Measurements from ENCODE around the gene TMEM255B. TPM values are rescaled to one million over a fixed set of nuclear protein-coding genes. Genes with fewer than 3 reads are reported as not detected.

The TMEM255B gene
- total RNA-seq, 1 donor from 2014 or later: 0.26 TPM

DNA sequence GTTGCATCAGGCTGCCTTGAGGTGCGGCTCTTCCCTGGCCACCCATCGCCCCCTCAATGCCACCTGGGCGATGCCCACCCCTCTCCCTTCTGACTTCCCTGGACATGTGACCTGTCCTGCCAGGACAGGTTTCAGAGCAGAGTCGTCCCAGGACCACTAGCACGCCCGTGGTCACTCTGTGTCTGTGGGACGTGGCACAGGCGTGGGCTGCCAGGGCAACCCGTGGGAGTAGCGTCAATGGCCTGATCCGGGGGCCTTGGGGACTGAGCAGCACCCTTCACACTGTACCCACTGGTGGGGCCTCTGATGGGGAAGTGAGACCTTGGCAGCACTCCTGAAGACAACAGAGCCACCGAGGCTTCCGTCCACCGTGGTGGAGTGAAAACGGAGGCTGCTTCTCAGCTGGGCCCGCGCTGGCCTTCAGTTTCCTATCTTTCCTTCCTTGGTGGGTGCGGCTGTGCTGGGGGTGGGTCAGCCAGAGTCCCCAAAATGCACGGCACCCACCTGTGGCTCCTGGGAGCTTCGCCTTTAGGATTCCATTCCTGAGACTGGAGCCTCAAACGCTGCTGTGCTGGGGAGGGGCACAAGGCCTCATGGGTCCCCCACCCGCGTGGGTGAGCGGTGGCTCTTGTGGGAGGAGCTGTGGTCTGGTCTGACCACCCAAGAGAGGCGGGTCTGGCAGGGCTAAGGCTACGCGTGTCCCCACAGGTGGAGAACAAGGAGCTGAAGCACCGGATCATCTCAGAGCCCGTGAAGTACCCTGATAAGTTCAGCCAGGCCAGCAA is 26.7 kb upstream of the TMEM255B start:
- Mint-ChIP-seq H3K9me3 (peaks cover 5% of the 10 kb centered on the region), H3K36me3 (no peaks in the 10 kb centered on the region), H3K27ac (no peak overlapping the region), H3K4me3 (no peak overlapping the region), H3K4me1 (no peaks in the 10 kb centered on the region), H3K27me3 (ENCODE audit: insufficient read depth, low read depth) (peaks cover 8% of the 10 kb centered on the region)
- Histone ChIP-seq H3K9ac (no peak overlapping the region), H3K4me3 (no peak overlapping the region), H3K27ac (no peak overlapping the region), H3K27me3 (no peaks in the 10 kb centered on the region), H3K4me1 (no peaks in the 10 kb centered on the region), H4K20me1 (ENCODE audit: low read depth) (no peaks in the 10 kb centered on the region), H3K36me3 (no peaks in the 10 kb centered on the region), H3K4me2 (no peak overlapping the region), H3K9me3 (ENCODE audit: low read depth) (no peaks in the 10 kb centered on the region), H3K79me2 (ENCODE audit: low read depth) (no peaks in the 10 kb centered on the region), H2AFZ (replicated peaks) (no peak overlapping the region), H3F3A (ENCODE audit: low read depth) (peaks cover 9% of the 10 kb centered on the region)
- DNase-seq (ENCODE audit: low spot score): no peak
- TF ChIP-seq, protein P1, sequence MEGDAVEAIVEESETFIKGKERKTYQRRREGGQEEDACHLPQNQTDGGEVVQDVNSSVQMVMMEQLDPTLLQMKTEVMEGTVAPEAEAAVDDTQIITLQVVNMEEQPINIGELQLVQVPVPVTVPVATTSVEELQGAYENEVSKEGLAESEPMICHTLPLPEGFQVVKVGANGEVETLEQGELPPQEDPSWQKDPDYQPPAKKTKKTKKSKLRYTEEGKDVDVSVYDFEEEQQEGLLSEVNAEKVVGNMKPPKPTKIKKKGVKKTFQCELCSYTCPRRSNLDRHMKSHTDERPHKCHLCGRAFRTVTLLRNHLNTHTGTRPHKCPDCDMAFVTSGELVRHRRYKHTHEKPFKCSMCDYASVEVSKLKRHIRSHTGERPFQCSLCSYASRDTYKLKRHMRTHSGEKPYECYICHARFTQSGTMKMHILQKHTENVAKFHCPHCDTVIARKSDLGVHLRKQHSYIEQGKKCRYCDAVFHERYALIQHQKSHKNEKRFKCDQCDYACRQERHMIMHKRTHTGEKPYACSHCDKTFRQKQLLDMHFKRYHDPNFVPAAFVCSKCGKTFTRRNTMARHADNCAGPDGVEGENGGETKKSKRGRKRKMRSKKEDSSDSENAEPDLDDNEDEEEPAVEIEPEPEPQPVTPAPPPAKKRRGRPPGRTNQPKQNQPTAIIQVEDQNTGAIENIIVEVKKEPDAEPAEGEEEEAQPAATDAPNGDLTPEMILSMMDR (IDR thresholded peaks at IDR 0.05): no peak
- TF ChIP-seq EZH2 (IDR thresholded peaks at IDR 0.05) (no peak), EZH2phosphoT487 (IDR thresholded peaks at IDR 0.05) (no peak)

DNA sequence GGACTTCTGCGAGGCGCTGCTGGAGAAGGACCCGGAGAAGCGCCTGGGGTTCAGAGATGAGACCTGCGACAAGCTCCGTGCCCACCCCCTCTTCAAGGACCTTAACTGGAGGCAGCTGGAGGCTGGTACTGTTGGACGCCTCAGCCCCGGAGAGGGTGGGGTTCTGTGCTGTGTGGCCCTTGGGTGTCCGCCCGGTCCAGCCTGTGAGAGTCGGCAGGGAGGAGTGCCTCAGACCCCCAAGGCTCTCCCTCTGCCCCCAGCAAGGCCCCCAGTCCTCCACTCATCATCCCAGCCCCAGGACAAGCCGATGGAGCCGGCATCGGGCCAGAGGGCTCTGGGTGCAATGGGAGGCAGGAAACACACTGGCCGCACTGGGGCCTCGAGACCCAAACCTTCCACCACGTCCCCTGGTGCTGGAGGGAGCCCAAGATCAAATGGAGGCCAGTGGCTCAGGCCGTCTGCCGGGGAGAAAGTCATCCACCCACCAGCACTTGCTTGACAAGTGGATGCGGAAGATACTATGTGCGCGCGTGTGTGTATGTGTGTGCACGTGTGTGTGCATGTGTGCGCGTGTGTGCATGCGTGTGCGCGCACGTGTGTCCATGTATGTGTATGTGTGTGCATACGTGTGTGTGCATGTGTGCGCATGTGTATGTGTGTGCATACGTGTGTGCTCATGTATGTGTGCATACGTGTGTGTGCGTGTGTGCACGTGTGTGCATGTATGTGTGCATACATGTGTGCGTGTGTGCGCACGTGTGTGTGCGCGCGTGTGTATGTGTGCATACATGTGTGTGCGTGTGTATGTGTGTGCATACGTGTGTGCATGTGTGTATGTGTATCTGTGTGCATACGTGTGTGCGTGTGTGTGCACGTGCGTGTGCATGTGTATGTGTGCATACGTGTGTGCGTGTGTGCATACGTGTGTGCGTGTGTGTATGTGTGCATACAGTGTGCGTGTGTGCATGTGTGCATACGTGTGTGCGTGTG is 25.8 kb upstream of the TMEM255B start:
- Histone ChIP-seq H3K9ac (no peak overlapping the region), H4K20me1 (ENCODE audit: low read depth) (no peaks in the 10 kb centered on the region), H2AFZ (replicated peaks) (no peak overlapping the region), H3K4me2 (no peak overlapping the region), H3F3A (ENCODE audit: low read depth) (peaks cover 9% of the 10 kb centered on the region), H3K27me3 (no peaks in the 10 kb centered on the region), H3K9me3 (ENCODE audit: low read depth) (no peaks in the 10 kb centered on the region), H3K4me3 (no peak overlapping the region), H3K36me3 (no peaks in the 10 kb centered on the region), H3K79me2 (ENCODE audit: low read depth) (no peaks in the 10 kb centered on the region), H3K27ac (no peak overlapping the region), H3K4me1 (no peaks in the 10 kb centered on the region)
- H3K36me3 Mint-ChIP-seq: no peaks in the 10 kb centered on the region
- H3K4me1 Mint-ChIP-seq: no peaks in the 10 kb centered on the region
- H3K27ac Mint-ChIP-seq: peak overlapping the region; percentile 63
- no peak overlapping the region for H3K4me3 Mint-ChIP-seq
- TF ChIP-seq EZH2 (IDR thresholded peaks at IDR 0.05): no peak
- TF ChIP-seq, protein P1 (IDR thresholded peaks at IDR 0.05): no peak
- TF ChIP-seq EZH2phosphoT487 (IDR thresholded peaks at IDR 0.05): no peak
- H3K9me3 Mint-ChIP-seq: peaks cover 5% of the 10 kb centered on the region
- peaks cover 10% of the 10 kb centered on the region for H3K27me3 Mint-ChIP-seq (ENCODE audit: insufficient read depth, low read depth)
- no peak for DNase-seq (ENCODE audit: low spot score)

DNA sequence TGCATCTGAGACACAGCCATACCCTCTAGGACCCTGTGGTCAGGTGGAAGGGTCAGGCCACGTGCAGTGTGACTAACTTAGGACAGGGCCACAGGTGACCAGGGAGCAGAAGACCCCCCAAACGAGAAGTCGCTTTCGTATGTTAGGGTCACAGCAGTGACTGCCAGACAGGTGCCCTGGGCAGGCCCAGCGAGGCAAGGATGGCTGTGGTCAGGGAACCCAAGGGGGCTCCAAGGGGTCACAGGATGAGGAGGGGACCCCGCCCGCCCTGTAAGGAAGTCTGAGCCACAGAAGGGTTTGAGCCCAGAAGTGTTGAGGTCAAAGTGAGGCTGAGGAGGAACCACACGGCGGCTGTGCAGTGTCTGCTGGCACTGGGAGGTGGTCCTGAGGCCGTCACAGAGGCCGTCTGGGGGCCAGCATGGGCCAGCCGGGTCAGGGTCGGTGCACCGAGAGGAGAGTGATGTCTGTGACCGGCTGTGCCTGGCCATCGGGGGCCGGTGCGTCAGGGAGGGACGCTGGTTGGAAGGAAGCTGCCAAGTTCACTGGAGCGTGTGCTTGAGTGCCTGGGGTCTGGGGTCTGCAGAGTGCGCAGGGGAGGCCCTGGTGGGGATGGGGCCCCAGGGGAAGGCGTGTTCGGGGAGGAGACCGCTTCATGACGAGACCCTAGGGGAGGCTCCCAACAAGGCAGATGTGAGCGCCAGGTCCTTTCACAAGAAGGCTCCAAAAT is 24.8 kb upstream of the TMEM255B start:
- no peak overlapping the region for H3K9ac ChIP-seq
- H3K27ac ChIP-seq: no peak overlapping the region
- Mint-ChIP-seq H3K36me3 (no peaks in the 10 kb centered on the region), H3K4me1 (no peaks in the 10 kb centered on the region), H3K4me3 (no peak overlapping the region), H3K27me3 (ENCODE audit: insufficient read depth, low read depth) (peaks cover 10% of the 10 kb centered on the region), H3K27ac (peak overlapping the region; percentile 60), H3K9me3 (peaks cover 5% of the 10 kb centered on the region)
- no peaks in the 10 kb centered on the region for H3K4me1 ChIP-seq
- H3K4me3 ChIP-seq: no peak overlapping the region
- H3K4me2 ChIP-seq: no peak overlapping the region
- no peak overlapping the region for H2AFZ ChIP-seq (replicated peaks)
- H3K27me3 ChIP-seq: no peaks in the 10 kb centered on the region
- no peaks in the 10 kb centered on the region for H3K9me3 ChIP-seq (ENCODE audit: low read depth)
- H3K79me2 ChIP-seq (ENCODE audit: low read depth): no peaks in the 10 kb centered on the region
- DNase-seq (ENCODE audit: low spot score): no peak
- no peaks in the 10 kb centered on the region for H4K20me1 ChIP-seq (ENCODE audit: low read depth)
- no peak for TF ChIP-seq EZH2phosphoT487 (IDR thresholded peaks at IDR 0.05)
- TF ChIP-seq, protein P1 (IDR thresholded peaks at IDR 0.05): no peak
- no peak for TF ChIP-seq EZH2 (IDR thresholded peaks at IDR 0.05)
- no peaks in the 10 kb centered on the region for H3K36me3 ChIP-seq
- peaks cover 9% of the 10 kb centered on the region for H3F3A ChIP-seq (ENCODE audit: low read depth)

All from neural progenitor cell (in vitro differentiated cells).